GM12878 (cell line): Measurements from ENCODE around the gene HPF1. TPM values are rescaled to one million over a fixed set of nuclear protein-coding genes. Genes with fewer than 3 reads are reported as not detected.
"Not testable (repeated sequence)": the region's sequence is repeated elsewhere in the genome, so short reads cannot be mapped to it uniquely, and the experiment has no call there.

Source experiments
- ATAC-seq: fragments of 200-7000 bp; cut with Tn5 transposase; 3 replicates; pipeline ENCODE4 v1.9.1; 2020; ENCODE audit warnings: mild to moderate bottlenecking, moderate library complexity
- BruUV-seq: library from RNA; stranded (reverse); fragments of 400-500 nt; replicated peaks from 2 replicates; lab custom pipeline; 2021; lab: Mats Ljungman, UMichigan
- CTCF ChIA-PET: fragments of 300-600 bp; sonication (Branson Sonifier 250); formaldehyde crosslinking; extraction: SDS; loops from one replicate; lab custom pipeline; 2021; ENCODE audit warnings: inconsistent platforms; lab: Yijun Ruan, JAX
- POLR2A ChIA-PET: fragments of 350-600 bp; formaldehyde crosslinking; extraction: SDS; loops from one replicate; lab custom pipeline; 2021; ENCODE audit warnings: inconsistent platforms; lab: Charles Lee
- RAD21 ChIA-PET: fragments of 300-600 bp; sonication (Branson Sonifier 250); formaldehyde crosslinking; loops from one replicate; lab custom pipeline; 2023; ENCODE audit warnings: antibody characterized with exemption; ENCODE audit not compliant: unreplicated experiment; lab: Charles Lee
- SMC1A ChIA-PET: fragments of 300-600 bp; sonication (Branson Sonifier 250); formaldehyde crosslinking; loops from one replicate; lab custom pipeline; 2023; ENCODE audit not compliant: unreplicated experiment, uncharacterized antibody; lab: Charles Lee
- DNase-seq: peaks from one replicate; pipeline ENCODE4 v3.0.0-alpha.2; 2011; ENCODE audit warnings: low read depth, low spot score
- FAIRE-seq: peaks from 3 replicates; lab custom pipeline; 2011; peaks lifted over from hg19 to GRCh38; lab: Jason Lieb, UNC
- H2AFZ ChIP-seq: 2 replicates; pipeline ENCODE4 v1.6.0; 2011; ENCODE audit warnings: low read depth, low read length, control low read depth; ENCODE audit not compliant: control insufficient read depth
- H3K27ac ChIP-seq: 2 replicates; pipeline ENCODE4 v1.5.1; 2011; ENCODE audit warnings: control low read depth; ENCODE audit not compliant: control insufficient read depth, insufficient read depth
- H3K27me3 ChIP-seq, 2 experiments: replicated peaks in 1 of 2; 2 replicates each; pipeline versions ENCODE4 v1.6.0 to v1.6.1; 2011; ENCODE audit warnings: low read length in 1 of 2; ENCODE audit not compliant: control insufficient read depth in 2 of 2, insufficient read depth in 2 of 2
- H3K36me3 ChIP-seq, 2 experiments: 2 replicates each; pipeline ENCODE4 v1.5.1; 2011; ENCODE audit warnings: low read length in 1 of 2; ENCODE audit not compliant: control insufficient read depth in 2 of 2, insufficient read depth in 2 of 2
- H3K4me1 ChIP-seq: 2 replicates; pipeline ENCODE4 v1.6.1; 2011; ENCODE audit warnings: mild to moderate bottlenecking, low read length, moderate library complexity, mixed read lengths; ENCODE audit not compliant: control insufficient read depth, insufficient read depth
- H3K4me2 ChIP-seq: 2 replicates; pipeline ENCODE4 v1.6.0; 2011; ENCODE audit warnings: control low read depth; ENCODE audit not compliant: control insufficient read depth, insufficient read depth
- H3K4me3 ChIP-seq: fragments of 200-600 bp; sonication (generic); 2 replicates; pipeline ENCODE4 v1.5.1; 2016
- H3K79me2 ChIP-seq: 2 replicates; pipeline ENCODE4 v1.6.0; 2011; ENCODE audit warnings: low read length; ENCODE audit not compliant: control insufficient read depth, insufficient read depth
- H3K9ac ChIP-seq: 2 replicates; pipeline ENCODE4 v1.8.0; 2011; ENCODE audit warnings: low read length, control low read depth, mixed read lengths; ENCODE audit not compliant: control insufficient read depth, insufficient read depth
- H3K9me3 ChIP-seq: replicated peaks from 3 replicates; pipeline ENCODE4 v1.5.1; 2011; ENCODE audit warnings: mild to moderate bottlenecking, low read length; ENCODE audit not compliant: control insufficient read depth, insufficient read depth
- H4K20me1 ChIP-seq: 2 replicates; pipeline ENCODE4 v1.6.0; 2011; ENCODE audit not compliant: control insufficient read depth, insufficient read depth
- SMAD5 ChIP-seq: IDR thresholded peaks from 2 replicates; pipeline ENCODE4 v1.6.1; 2016; ENCODE audit warnings: antibody characterized with exemption, low read depth
- WGBS: methylation state at CpG from one replicate; pipeline ENCODE4 v1.1.6; 2016; ENCODE audit warnings: low lambda C conversion rate; ENCODE audit not compliant: insufficient replicate concordance, insufficient coverage; ENCODE audit errors: missing lambda C conversion rate; 5-methylcytosine and 5-hydroxymethylcytosine counted together
- in situ Hi-C: fragments of 300-500 bp; cut with MboI; formaldehyde crosslinking; loops from 9 replicates; pipeline ENCODE4 v1.14.3; 2018; ENCODE audit warnings: mixed read lengths
- intact Hi-C: fragments of 100-400 bp; cut with micrococcal nuclease; formaldehyde crosslinking; loops from one replicate; pipeline ENCODE4 v1.14.2; 2022; ENCODE audit not compliant: unreplicated experiment
- polyA plus RNA-seq, 11 experiments: library from polyadenylated mRNA; depleted of rRNA in 4 of 11; unstranded in 6 of 11; stranded (reverse) in 5 of 11; fragments of >200 nt; fragmentation: Nextera tagmentation in 4 of 11; fragmentation: Illumina TruSeq in 1 of 11; extraction: Ambion mirVana in 4 of 11; extraction: Trizol in 1 of 11; gene quantifications; 1 replicate in 1 of 11; 2 replicates in 10 of 11; pipeline versions ENCODE4 v1.2.1 to v1.2.3, GENCODE V29; 2011 to 2016; ENCODE audit warnings: inconsistent platforms in 2 of 11, missing spikeins in 2 of 11, low read depth in 1 of 11
- total RNA-seq, 4 experiments: library from RNA; depleted of rRNA in 3 of 4; stranded (reverse); fragments of >200 nt in 3 of 4; fragmentation: Illumina TruSeq in 1 of 4; extraction: Trizol in 1 of 4; gene quantifications; 2 replicates each; pipeline versions ENCODE4 v1.2.1 to v1.2.3, GENCODE V29; 2013 to 2021

Gene HPF1
- total and polyA plus RNA-seq, 10 of the 15 experiments (the other 5 are each of a cell fraction or from before 2014, with no cell fraction given), result 31.2 to 93.5 (median 48.7) TPM

DNA sequence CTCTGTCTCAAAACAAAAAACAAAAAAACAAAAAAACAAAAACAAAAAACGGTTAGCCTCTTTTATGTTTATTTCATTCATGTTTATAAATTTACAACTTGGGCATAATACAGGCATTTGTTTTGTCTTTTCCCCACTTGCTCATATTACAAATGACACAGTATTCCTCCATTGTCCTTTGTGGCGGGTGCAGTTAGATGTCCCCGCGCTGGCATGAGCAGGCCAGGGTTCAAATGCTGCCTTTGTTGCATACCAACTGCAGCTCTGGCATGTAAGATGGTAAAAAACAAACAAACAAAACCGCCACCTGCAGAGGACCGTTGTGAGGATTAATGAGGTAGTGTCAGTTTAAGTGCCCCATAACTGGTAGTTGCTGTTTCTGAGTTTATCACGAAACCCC, 16.1 kb upstream of the HPF1 start:
- FAIRE-seq, result no peak
- TF ChIP-seq SMAD5, result no peak
- H3K79me2 ChIP-seq, result no peaks in the 10 kb centered on the region
- no peak overlapping the region for H2AFZ ChIP-seq
- ATAC-seq, result no peak
- ChIA-PET POLR2A (no interaction called here), CTCF (no interaction called here), SMC1A (no interaction called here), RAD21 (no interaction called here)
- H3K9me3 ChIP-seq, result no peaks in the 10 kb centered on the region
- no peaks in the 10 kb centered on the region; the same call in 1 of the 2 replicates for H3K4me1 ChIP-seq
- DNase-seq, result no peak
- H3K4me2 ChIP-seq, result no peak overlapping the region
- no peaks in the 10 kb centered on the region for H3K27me3 ChIP-seq
- no peak overlapping the region for H3K27ac ChIP-seq
- BruUV-seq, result no TSS peak
- in situ Hi-C loops, result no loop called here
- WGBS, result 64% methylated on average over 7 of the region's 7 CpGs
- H3K9ac ChIP-seq, result no peak overlapping the region
- H3K4me3 ChIP-seq, result no peak overlapping the region
- no peaks in the 10 kb centered on the region for H3K36me3 ChIP-seq
- intact Hi-C loops, result no loop called here
- H4K20me1 ChIP-seq, result no peaks in the 10 kb centered on the region

DNA sequence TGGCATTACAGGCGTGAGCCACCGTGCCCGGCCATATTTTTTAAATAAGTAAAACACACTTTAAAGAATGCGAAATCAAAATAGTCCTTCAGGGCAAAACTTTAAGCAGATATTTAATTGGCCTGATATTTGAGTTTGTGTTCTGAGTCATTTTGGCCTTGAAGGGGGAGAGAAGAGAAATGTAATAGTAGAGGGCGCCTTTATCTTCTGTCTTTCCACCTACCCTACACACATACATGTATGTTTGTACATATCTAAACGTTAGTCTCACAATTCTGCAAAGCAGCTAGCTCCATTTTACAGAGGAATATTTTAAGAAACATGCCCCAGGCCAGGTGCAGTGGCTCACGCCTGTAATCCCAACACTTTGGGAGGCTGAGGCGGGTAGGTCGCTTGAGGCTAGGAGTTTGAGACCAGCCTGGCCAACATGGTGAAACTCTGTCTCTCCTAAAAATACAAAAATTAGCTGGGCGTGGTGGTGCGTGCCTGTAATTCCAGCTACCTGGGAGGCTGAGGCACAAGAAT, 13.9 kb upstream of the HPF1 start:
- FAIRE-seq, H3K79me2 ChIP-seq, DNase-seq, H3K27ac ChIP-seq, POLR2A ChIA-PET, H3K4me2 ChIP-seq, RAD21 ChIA-PET, H3K4me1 ChIP-seq, H3K36me3 ChIP-seq, H3K9ac ChIP-seq, SMC1A ChIA-PET, H3K27me3 ChIP-seq, in situ Hi-C loops, BruUV-seq, H3K4me3 ChIP-seq, ATAC-seq, intact Hi-C loops, H3K9me3 ChIP-seq, H4K20me1 ChIP-seq, H2AFZ ChIP-seq: not testable (repeated sequence)
- CTCF ChIA-PET, result interaction anchor here (0.9 kb wide), 1 partner anchor 39 kb away, joined by 3 read pairs; no protein-coding TSS in a partner anchor
- WGBS, result 55% methylated on average over 11 of the region's 11 CpGs
